Astrocyte of the cerebellum (primary cell): ENCODE measurements around the gene ITSN1.
"Not testable (repeated sequence)": the region's sequence is repeated elsewhere in the genome, so short reads cannot be mapped to it uniquely, and the experiment has no call there.

Source experiments
- DNase-seq: peaks from one replicate; pipeline ENCODE4 v3.0.0-alpha.2; 2011; ENCODE audit warnings: low read depth
- H3K4me3 ChIP-seq: 2 replicates; pipeline ENCODE4 v1.5.1; 2011; ENCODE audit warnings: mild to moderate bottlenecking, low read depth, low read length, moderate library complexity
- in situ Hi-C: cut with HindIII; loops from 2 replicates; pipeline ENCODE4 v1.10.0; 2017; ENCODE audit warnings: low sequenced_read_pairs
- TF ChIP-seq, protein P1 (sequence below): IDR thresholded peaks from 2 replicates; pipeline ENCODE4 v1.5.1; 2012; ENCODE audit warnings: low read length, low read depth, moderate library complexity, mild to moderate bottlenecking; ENCODE audit errors: missing control alignments

Gene ITSN1

DNA sequence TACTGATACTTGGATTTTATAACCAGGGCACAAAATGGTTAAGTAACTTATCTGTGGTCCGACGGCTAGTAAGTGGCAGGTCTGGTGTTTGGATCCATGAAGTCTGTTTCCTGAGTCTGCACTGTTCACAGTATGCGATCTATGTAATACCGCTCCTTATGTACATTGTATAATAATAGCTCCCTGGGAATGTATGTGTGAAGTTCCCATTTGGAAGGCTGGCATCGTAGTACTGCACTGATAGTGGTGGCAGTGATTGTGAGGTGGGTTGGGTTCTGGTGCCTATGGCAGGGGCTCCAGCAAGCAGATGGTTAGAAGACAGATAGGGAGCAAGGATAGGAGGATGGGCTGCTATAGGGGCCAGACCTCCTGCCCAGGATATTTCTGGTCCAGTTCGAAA is 25.3 kb downstream of the ITSN1 start:
- no peak for DNase-seq
- no peak overlapping the region for H3K4me3 ChIP-seq
- in situ Hi-C loops, result no loop called here
- TF ChIP-seq, protein P1, sequence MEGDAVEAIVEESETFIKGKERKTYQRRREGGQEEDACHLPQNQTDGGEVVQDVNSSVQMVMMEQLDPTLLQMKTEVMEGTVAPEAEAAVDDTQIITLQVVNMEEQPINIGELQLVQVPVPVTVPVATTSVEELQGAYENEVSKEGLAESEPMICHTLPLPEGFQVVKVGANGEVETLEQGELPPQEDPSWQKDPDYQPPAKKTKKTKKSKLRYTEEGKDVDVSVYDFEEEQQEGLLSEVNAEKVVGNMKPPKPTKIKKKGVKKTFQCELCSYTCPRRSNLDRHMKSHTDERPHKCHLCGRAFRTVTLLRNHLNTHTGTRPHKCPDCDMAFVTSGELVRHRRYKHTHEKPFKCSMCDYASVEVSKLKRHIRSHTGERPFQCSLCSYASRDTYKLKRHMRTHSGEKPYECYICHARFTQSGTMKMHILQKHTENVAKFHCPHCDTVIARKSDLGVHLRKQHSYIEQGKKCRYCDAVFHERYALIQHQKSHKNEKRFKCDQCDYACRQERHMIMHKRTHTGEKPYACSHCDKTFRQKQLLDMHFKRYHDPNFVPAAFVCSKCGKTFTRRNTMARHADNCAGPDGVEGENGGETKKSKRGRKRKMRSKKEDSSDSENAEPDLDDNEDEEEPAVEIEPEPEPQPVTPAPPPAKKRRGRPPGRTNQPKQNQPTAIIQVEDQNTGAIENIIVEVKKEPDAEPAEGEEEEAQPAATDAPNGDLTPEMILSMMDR, result no peak

DNA sequence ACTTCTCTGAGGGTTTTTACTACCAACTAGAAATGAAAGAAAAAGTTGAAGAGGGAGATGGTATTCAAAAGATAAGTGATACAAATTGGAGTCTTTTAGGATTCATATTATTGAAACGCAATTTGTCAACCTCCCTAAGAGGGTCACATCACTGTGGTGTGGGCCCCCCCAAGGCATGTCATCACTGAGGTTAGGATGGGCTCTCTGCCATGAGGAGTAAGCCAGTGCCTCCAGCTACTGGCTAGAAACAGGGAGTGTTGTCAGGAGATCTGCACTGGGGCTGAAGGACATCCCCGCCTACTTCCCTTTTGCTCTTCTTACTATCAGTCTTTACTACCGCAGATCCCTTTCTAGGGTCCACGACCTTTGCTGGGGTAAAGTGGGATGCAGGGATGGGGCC is 25.9 kb downstream of the ITSN1 start:
- TF ChIP-seq, protein P1, result no peak
- H3K4me3 ChIP-seq, result no peak overlapping the region
- peak; percentile 43 for DNase-seq
- in situ Hi-C loops, result no loop called here

DNA sequence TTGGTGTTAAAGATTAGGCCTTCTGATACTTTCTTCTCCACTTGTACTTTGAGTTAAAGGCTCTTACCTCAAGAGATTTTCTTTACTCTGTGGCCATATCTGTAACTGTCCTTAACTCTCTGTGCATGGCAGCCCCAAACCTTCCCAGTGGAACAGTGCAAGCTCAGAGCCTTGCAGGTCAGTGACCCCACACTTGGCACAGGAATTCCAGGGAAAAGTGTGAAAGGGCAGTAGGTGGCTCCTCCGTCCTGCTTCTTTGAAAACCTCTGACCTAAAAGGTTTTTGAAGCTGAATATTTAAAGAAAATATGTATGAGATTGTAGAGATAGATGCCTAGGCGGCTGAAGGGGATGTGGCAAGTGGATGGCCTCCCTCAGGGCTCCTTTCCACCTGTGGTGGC is 26.3 kb downstream of the ITSN1 start:
- H3K4me3 ChIP-seq, result no peak overlapping the region
- TF ChIP-seq, protein P1, result no peak
- in situ Hi-C loops, result no loop called here
- no peak for DNase-seq

DNA sequence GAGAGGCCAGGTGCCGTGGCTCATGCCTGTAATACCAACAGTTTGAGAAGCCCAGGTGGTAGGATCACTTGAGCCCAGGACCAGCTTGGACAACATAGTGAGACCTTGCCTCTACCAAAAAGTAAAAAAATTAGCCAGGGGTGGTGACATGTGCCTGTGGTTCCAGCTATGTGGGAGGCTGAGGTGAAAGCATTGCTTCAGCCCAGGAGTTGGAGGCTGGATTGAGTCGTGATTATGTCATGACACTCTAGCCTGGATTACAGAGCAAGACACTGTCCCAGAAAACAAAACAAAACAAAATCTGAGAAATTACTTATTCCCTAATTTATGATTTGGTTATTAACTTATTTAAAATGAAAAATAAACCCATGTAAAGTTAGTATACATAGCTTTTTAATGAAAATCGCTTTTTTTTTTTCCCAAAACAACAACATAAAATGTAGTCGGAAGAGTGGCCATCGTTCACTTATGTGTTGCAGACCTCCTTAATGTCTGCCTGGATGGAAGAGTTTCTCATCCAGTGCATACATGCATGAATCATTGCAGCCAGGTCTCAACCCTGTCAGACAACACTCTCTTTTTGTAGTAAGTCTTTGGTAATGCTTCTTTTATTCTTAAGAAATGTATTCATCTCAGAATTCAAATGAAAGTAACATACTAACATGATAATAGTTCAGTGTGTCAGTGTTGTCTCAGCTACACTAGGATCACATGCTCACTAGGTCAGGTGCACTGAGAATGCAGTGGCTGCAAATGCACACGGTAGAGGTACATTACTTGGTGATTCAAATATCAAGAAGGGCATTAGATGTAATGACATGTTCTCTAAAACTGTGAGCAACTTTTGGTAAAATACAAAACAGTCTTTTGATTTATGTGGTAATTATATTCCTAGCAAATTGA is 28.0 kb downstream of the ITSN1 start:
- TF ChIP-seq, protein P1, result no peak
- DNase-seq, result no peak
- no peak overlapping the region for H3K4me3 ChIP-seq
- in situ Hi-C loops, result no loop called here

DNA sequence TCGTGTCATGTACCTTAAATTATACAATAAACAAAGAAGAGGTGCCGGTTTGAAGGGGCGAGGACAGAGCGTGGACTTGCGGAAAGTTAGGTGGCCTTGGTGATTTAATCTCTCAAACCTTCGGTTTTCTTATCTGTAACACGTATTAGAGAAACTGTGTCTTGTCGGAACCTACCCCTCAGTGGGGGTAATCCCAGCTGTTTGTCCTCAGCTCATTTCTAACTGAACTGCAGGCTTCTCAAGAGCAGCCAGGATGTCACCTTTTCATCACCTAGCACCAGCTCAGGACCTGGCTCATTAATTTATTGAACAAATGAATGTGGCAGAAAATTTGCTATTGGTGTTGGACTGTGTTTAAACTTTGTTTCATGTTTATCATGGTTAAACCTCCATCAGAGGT is 31.2 kb downstream of the ITSN1 start:
- in situ Hi-C loops, result no loop called here
- H3K4me3 ChIP-seq, result no peak overlapping the region
- TF ChIP-seq, protein P1, result no peak
- no peak for DNase-seq

DNA sequence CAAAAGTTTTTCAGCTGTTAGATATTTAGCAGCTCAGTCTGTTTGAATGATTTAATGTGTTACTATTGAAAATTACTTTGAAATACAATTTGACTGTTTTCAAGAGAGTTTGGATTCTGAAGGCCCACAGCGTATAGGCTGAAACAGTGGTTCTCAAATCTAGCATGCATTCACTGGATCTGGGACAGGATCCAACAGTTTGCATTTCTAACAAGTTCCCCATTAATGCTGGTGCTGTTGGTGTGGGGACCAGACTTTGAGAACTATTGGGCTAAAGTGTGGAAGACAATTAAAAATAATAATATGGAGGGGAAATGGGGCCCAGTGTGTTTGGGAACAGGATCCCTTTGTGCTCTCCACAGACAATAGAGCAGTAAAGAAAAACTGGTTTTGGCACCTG is 31.9 kb downstream of the ITSN1 start:
- no peak overlapping the region for H3K4me3 ChIP-seq
- DNase-seq, result no peak
- in situ Hi-C loops, result no loop called here
- TF ChIP-seq, protein P1, result no peak

DNA sequence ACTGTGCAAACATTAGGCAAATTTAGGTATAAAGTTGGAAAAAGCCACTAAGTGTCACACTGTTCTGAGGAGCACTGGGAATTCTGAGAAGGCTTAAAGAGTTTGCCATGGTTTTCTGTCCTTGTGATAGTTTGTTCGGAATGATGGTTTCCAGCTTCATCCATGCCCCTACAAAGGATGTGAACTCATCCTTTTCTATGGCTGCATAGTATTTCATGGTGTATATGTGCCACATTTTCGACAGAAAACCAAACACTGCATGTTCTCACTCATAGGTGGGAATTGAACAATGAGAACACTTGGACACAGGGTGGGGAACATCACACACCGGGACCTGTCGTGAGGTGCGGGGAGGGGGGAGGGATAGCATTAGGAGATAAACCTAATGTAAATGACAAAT is 34.4 kb downstream of the ITSN1 start:
- DNase-seq, in situ Hi-C loops, H3K4me3 ChIP-seq: not testable (repeated sequence)
